Epithelial cell of proximal tubule (primary cell): ENCODE data around the gene MGARP. TPM values are rescaled to one million over a fixed set of nuclear protein-coding genes. Genes with fewer than 3 reads are reported as not detected.

Experiments used
- DNase-seq: peaks from one replicate; pipeline ENCODE4 v3.0.0-alpha.2; 2011; ENCODE audit warnings: low read depth
- H3K4me3 ChIP-seq: 2 replicates; pipeline ENCODE4 v1.5.1; 2011; ENCODE audit warnings: low read depth, mild to moderate bottlenecking, low read length
- CTCF ChIP-seq: conservative IDR thresholded peaks from 2 replicates; pipeline ENCODE4 v1.5.1; 2012; ENCODE audit warnings: low read depth, mild to moderate bottlenecking, low read length
- total RNA-seq: library from RNA; depleted of rRNA; stranded (reverse); fragments of >200 nt; gene quantifications from 2 replicates; pipeline ENCODE4 v1.2.3, GENCODE V29; 2015

MGARP gene
- total RNA-seq, 1 donor from 2014 or later, result 1.5 TPM

- H3K4me3 ChIP-seq, result no peak overlapping the region
- no peak for TF ChIP-seq CTCF
- DNase-seq, result no peak
These were observed 37.4 kb downstream of the MGARP start for GRCh38 chr4:139242511-139243051.

GRCh38 chr4:139241784-139242151 lies 38.3 kb downstream of the MGARP start:
- no peak overlapping the region for H3K4me3 ChIP-seq
- no peak for TF ChIP-seq CTCF
- DNase-seq, result no peak

GRCh38 chr4:139241086-139241783 lies 38.8 kb downstream of the MGARP start:
- H3K4me3 ChIP-seq, result no peak overlapping the region
- peak; percentile 42 for DNase-seq
- TF ChIP-seq CTCF, result no peak

- H3K4me3 ChIP-seq, result no peak overlapping the region
- no peak for DNase-seq
- TF ChIP-seq CTCF, result no peak
These were observed 40.8 kb downstream of the MGARP start for GRCh38 chr4:139239127-139239772.

- no peak for DNase-seq
- no peak overlapping the region for H3K4me3 ChIP-seq
- TF ChIP-seq CTCF, result no peak
These were observed 45.8 kb downstream of the MGARP start for GRCh38 chr4:139234253-139234652.

- H3K4me3 ChIP-seq, result no peak overlapping the region
- peak; percentile 74 for TF ChIP-seq CTCF
- DNase-seq, result peak; percentile 27
These were observed 50.4 kb downstream of the MGARP start for GRCh38 chr4:139229534-139230039.
